ENCODE measurements around the gene CCDC30.

DNA sequence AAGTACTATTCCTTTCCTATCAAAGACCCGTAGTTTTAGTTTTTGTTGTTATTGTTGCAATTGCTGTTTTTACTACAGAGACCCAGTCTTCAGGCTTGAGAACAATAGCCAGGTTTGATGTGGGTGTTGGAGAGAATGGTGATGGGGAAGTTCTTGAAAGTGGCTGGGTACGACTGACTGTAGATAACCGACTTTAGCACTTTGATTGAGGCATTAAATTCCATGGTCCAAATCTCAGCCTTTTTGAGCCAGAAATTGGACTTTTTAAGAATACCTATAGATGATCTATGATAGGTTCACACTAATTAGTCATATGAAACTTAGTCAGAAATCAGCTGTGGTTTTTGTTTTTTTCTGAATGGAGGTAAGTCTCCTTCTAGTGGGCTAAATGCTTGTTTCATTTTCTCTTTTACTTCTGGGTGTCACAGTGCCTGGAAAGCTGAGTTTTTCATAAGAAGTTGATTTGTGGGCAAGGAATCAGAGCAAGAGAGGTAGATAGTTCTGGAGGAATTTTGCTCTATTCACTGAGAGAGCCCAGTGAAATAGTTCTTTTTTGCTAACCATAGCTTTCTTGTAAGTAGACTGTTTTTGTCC is 197.9 kb downstream of the CCDC30 start:
- TF ChIP-seq, protein P1, sequence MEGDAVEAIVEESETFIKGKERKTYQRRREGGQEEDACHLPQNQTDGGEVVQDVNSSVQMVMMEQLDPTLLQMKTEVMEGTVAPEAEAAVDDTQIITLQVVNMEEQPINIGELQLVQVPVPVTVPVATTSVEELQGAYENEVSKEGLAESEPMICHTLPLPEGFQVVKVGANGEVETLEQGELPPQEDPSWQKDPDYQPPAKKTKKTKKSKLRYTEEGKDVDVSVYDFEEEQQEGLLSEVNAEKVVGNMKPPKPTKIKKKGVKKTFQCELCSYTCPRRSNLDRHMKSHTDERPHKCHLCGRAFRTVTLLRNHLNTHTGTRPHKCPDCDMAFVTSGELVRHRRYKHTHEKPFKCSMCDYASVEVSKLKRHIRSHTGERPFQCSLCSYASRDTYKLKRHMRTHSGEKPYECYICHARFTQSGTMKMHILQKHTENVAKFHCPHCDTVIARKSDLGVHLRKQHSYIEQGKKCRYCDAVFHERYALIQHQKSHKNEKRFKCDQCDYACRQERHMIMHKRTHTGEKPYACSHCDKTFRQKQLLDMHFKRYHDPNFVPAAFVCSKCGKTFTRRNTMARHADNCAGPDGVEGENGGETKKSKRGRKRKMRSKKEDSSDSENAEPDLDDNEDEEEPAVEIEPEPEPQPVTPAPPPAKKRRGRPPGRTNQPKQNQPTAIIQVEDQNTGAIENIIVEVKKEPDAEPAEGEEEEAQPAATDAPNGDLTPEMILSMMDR (IDR thresholded peaks at IDR 0.05), result no peak
- TF ChIP-seq POLR2A (IDR thresholded peaks at IDR 0.05), result no peak
